Upper lobe of left lung (tissue), 4 donors: ENCODE measurements around the gene LIN37.

Experiments
- CTCF ChIP-seq, 6 experiments: fragments of 450-650 bp in 4 of 6; fragments of 200-600 bp in 2 of 6; sonication (generic) in 2 of 6; IDR thresholded peaks; one replicate each; pipeline ENCODE4 v1.5.1; 2016 to 2019; ENCODE audit warnings: antibody characterized with exemption in 6 of 6
- EP300 ChIP-seq, 4 donors: sonication (generic); formaldehyde crosslinking; IDR thresholded peaks; one replicate each; pipeline ENCODE4 v1.5.1; 2017; ENCODE audit warnings: antibody characterized with exemption in 4 of 4, control low read depth in 2 of 4

GRCh38 chr19:35720648-35721047, 27.7 kb upstream of the LIN37 start:
- TF ChIP-seq CTCF (IDR thresholded peaks at IDR 0.05), result no peak
- TF ChIP-seq EP300 (IDR thresholded peaks at IDR 0.05), result no peak
